ENCODE results near the gene NDUFS6.

Gene NDUFS6

GRCh38 chr5:1756481-1756880 is 44.7 kb upstream of the NDUFS6 start:
- TF ChIP-seq, protein P1, sequence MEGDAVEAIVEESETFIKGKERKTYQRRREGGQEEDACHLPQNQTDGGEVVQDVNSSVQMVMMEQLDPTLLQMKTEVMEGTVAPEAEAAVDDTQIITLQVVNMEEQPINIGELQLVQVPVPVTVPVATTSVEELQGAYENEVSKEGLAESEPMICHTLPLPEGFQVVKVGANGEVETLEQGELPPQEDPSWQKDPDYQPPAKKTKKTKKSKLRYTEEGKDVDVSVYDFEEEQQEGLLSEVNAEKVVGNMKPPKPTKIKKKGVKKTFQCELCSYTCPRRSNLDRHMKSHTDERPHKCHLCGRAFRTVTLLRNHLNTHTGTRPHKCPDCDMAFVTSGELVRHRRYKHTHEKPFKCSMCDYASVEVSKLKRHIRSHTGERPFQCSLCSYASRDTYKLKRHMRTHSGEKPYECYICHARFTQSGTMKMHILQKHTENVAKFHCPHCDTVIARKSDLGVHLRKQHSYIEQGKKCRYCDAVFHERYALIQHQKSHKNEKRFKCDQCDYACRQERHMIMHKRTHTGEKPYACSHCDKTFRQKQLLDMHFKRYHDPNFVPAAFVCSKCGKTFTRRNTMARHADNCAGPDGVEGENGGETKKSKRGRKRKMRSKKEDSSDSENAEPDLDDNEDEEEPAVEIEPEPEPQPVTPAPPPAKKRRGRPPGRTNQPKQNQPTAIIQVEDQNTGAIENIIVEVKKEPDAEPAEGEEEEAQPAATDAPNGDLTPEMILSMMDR (conservative IDR thresholded peaks at IDR 0.05; ENCODE audit: low read depth, low read length) = no peak
- no peak for DNase-seq (ENCODE audit: low read depth)
- no peak overlapping the region for H3K4me3 ChIP-seq (ENCODE audit: low read length)

- no peak for DNase-seq (ENCODE audit: low read depth)
- TF ChIP-seq, protein P1 (conservative IDR thresholded peaks at IDR 0.05; ENCODE audit: low read depth, low read length) = no peak
- H3K4me3 ChIP-seq (ENCODE audit: low read length) = no peak overlapping the region
Observed at GRCh38 chr5:1757511-1757910, 43.7 kb upstream of the NDUFS6 start.

DNA sequence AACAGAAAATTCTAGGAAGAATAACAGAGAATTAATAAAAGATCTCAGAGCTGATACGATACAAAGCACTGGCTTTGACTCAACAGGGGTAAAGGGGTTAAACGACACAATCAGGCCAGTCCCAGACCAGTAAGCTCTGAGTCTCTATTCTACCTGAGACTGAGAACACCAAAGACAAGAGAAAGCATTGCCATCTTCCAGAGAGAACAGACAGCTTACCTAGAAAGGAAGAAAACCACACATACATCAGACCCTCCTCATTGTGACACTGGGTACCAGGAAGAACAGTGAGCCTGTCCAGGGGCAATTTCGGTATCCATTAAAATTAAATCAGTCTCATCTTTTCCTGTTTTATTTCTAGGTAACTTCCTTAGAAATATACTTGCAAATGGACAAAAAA is 42.6 kb upstream of the NDUFS6 start:
- TF ChIP-seq, protein P1 (conservative IDR thresholded peaks at IDR 0.05; ENCODE audit: low read depth, low read length) = no peak
- H3K4me3 ChIP-seq (ENCODE audit: low read length) = no peak overlapping the region
- DNase-seq (ENCODE audit: low read depth) = no peak

GRCh38 chr5:1759378-1759970 is 41.7 kb upstream of the NDUFS6 start:
- TF ChIP-seq, protein P1 (conservative IDR thresholded peaks at IDR 0.05; ENCODE audit: low read depth, low read length) = no peak
- no peak for DNase-seq (ENCODE audit: low read depth)
- no peak overlapping the region for H3K4me3 ChIP-seq (ENCODE audit: low read length)

DNA sequence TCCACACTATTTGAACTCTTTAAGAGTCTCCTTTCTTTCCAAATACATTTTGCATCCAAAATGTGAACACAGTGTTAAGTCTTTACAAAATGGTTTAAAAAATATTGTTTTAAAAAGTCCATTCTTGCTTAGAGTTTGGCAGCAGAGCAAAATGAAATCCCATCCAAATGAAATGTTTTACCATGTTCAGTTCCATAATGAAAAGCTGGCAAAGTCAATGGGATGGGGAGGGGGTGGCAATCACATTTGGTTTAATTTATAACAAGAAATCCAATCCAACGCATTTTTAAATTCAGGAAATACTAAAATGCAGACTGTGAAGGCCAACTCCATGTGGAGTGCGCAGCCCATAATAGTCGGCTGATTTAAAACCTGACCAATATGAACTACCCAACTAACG is 41.0 kb upstream of the NDUFS6 start:
- H3K4me3 ChIP-seq (ENCODE audit: low read length) = no peak overlapping the region
- TF ChIP-seq, protein P1 (conservative IDR thresholded peaks at IDR 0.05; ENCODE audit: low read depth, low read length) = no peak
- no peak for DNase-seq (ENCODE audit: low read depth)

DNA sequence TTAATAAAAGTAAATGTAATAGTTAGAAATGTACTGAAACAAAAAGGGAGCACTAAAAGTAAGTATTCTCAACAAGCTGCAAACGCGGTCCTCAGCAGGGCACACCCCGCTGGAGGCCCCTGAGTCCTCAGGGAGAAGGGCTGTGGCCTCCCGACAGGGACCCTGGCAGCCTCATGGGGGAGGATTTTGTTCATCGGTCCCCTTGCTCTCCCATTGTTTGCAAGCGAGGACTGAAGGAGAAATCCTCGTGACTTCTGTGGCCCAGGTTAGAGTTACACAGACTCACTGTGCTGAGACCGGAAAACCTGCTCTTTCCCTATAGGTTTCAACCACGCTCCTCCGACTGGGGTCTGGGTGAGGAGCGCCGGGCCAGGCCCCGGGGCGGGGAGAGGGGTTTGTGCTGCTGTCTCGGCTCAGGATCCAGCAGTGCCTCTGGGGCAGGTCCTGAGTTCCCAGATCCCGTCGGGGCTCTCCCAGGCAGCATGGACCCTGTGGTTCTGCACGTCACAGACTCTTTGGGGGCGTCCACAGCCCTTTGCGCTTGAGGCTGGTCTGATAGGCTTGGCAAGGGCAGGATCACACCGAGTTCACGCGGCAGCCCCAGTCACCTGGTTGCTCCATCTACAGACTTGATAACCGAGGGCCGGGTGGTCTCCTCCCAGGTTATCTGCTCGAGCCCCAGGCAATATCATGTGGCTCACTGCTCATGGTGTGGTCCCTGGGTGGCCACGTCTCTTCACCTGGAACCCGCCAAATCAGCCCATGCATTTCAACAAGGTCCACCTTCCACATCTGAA is 40.4 kb upstream of the NDUFS6 start:
- no peak for DNase-seq (ENCODE audit: low read depth)
- H3K4me3 ChIP-seq (ENCODE audit: low read length) = no peak overlapping the region
- TF ChIP-seq, protein P1 (conservative IDR thresholded peaks at IDR 0.05; ENCODE audit: low read depth, low read length) = no peak

DNA sequence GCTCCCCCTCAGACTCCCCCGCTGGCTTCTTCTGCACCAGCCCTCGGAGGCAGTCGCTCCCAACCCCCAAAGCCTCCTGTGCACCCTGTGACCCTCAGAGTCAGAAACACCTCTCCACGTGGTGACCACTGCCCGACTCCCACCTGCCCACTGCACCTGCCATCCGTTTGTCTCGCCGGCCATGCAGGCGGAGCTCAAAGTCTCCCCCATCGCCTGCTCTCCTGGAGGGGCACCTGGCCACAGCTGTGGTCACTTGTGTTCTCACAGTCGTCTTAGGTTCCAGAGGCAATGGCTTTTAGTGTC is 39.8 kb upstream of the NDUFS6 start:
- DNase-seq (ENCODE audit: low read depth) = no peak
- TF ChIP-seq, protein P1 (conservative IDR thresholded peaks at IDR 0.05; ENCODE audit: low read depth, low read length) = no peak
- H3K4me3 ChIP-seq (ENCODE audit: low read length) = no peak overlapping the region

Measured in retinal pigment epithelial cell (primary cell).